COLO668 (cell line): Measurements from ENCODE around the gene ACSM3.
"Not testable (repeated sequence)": the region's sequence is repeated elsewhere in the genome, so short reads cannot be mapped to it uniquely, and the experiment has no call there.

ENCODE experiments used
- DNase-seq: peaks from one replicate; lab custom pipeline; 2025; ENCODE audit not compliant: unreplicated experiment; lab: John Stamatoyannopoulos, UW

The ACSM3 gene

DNA sequence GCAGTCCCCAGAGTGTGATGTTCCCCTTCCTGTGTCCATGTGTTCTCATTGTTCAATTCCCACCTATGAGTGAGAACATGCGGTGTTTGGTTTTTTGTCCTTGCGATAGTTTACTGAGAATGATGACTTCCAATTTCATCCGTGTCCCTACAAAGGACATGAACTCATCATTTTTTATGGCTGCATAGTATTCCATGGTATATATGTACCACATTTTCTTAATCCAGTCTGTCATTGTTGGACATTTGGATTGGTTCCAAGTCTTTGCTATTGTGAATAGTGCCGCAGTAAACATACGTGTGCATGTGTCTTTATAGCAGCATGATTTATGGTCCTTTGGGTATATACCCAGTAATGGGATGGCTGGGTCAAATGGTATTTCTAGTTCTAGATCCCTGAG lies 8.0 kb upstream of the ACSM3 start:
- not testable (repeated sequence) for DNase-seq

DNA sequence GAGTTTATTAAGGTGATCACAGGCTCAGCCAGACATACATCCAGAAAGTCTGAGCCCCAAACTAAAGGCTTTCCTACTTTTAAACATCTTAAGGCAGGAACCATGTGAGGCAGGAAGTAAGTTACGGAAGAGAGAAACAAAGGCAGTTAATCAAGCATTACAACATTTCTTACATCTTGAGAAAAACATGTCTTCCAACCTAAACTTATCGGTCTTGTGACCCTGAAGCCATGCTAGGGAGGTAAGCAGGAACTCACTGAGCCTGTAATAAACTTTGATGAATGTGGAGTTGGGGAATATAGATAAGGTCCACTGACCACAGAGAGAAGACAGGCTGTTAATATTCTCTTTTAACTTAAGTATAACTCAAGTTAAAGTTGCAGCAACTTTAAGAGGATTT lies 3.5 kb upstream of the ACSM3 start:
- no peak for DNase-seq

DNA sequence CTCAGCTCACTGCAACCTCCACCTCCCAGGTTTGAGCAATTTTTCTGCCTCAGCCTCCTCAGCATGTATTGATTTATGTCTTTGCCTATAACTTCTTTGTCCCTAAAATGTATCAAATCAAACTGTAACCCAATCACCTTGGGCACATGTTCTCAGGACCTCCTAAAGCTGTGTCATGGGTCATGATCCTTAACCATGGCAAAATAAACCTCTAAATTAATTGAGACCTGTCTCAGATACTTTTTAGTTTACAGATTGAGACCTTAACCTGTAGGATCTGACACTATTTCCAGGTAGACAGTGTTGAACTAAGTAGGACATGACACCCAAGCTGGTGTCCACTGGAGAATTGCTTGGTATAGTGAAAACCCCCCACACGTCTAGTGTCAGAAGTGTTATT lies 2.6 kb upstream of the ACSM3 start:
- no peak for DNase-seq

DNA sequence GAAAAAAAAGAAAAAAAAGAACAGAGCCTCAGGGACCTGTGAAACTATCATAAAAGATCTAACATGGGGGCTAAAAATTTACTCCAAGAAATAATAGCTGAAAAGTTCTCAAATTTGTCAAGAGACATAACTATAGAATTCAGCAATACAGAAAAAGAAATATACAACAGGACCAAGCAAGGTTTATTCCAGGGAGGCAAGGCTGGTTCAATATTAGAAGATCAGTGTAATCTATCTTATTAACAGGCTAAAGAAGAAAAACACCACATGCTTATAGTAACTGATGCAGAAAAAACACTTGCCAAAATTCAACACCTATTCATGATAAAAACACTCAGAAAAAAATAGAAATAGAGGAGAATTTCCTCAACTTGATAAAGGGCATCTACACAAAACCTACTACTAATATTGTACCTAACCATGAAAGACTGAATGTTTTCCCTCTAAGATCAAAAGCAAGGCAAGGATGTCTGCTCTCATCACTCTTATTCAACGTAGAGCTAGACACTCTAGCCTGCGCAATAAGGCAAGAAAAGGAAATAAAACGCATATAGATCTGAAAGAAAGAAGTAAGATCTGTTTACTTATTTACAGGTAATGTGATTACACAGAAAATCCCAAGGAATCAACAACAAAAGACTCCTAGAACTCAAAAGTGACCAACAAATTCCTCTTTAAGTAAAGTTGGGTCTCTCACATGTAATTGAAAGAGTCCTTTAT lies 1.2 kb upstream of the ACSM3 start:
- DNase-seq = no peak

DNA sequence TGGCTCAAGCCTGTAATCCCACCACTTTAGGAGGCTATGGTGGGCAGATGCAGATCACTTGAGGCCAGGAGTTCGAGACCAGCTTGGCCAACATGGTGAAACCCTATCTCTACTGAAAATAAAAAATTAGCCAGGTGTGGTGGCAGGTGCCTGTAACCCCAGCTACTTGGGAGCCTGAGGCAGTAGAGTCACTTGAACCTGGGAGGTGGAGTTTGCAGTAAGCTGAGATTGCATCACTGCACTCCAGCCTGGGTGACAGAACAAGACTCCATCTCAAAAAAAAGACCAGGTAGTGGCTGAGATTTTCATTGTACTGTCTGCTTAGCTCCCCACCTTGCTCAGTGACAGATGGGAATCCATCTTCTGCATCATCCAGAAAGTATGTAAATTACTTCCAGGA lies 634 bp downstream of the ACSM3 start:
- DNase-seq = not testable (repeated sequence)

DNA sequence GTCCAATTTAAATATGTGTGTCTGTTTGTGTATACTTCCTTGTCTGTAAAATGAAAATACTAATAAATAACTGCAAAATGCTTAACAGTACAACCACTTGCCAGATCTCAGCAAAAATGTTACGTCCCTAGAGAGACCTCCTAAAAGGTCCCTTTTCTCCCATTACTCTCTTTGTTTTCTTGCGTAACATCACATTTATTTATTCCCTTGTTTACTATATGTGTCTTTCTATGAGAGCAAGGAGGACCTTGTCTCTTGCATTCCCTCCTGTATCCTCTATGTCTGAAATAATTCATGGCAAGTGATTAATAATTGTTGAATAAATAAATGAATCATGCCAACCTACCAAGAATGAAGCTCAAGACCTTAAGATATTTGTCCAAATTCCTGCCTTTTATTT lies 1.9 kb downstream of the ACSM3 start:
- DNase-seq = no peak

DNA sequence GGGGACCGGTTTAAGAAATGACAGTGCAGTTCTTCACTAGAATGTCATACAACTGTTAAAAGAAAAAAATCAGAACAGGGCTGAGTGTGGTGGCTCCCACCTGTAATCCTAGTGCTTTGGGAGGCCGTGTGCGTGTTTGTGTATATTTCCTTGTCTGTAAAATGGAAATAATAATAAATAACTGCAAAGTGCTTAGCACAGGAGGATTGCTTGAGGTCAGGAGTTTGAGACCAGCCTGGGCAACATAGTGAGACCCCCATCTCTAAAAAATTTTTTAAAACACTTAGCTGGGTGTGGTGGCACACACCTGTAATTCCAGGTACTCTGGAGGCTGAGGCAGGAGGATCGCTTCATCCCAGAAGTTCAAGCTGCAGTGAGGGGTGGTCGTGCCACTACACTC lies 2.5 kb downstream of the ACSM3 start:
- no peak for DNase-seq

DNA sequence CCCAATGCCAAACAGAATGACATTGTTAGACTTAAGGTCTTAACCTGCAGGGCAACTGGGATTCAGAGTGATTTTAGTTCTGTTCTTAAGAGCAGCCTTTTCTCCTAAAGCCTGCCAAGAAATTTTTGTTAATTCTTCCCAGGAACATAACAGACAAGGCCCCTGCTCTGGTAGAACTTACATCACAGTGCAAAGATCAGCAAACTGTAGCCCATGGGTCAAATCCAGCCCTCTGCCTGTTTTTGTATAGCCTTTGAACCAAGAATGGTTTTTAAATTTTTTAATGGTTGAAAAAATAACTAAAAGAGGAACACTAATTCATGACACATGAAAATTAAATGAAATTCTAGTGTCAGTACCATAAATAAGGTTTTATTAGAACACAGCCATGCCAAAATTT lies 3.8 kb downstream of the ACSM3 start:
- DNase-seq = no peak

DNA sequence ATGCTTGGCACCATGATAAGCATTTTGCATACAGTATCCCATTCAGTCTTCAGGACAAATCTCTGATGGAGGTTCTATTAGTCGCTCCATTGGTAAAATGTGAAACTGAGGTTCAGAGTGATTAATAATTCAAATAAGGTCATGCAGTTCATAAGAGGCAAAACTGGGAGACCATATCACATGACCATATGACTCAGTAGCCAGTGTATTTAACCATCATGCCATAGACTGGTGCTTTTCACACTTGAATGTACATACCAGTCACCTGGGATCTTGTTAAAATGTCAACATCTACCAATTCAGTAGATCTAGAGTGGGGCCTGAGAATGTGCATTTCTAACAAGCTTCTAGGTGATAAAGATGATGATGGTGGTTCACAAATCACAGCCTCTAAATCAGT lies 4.3 kb downstream of the ACSM3 start:
- no peak for DNase-seq

DNA sequence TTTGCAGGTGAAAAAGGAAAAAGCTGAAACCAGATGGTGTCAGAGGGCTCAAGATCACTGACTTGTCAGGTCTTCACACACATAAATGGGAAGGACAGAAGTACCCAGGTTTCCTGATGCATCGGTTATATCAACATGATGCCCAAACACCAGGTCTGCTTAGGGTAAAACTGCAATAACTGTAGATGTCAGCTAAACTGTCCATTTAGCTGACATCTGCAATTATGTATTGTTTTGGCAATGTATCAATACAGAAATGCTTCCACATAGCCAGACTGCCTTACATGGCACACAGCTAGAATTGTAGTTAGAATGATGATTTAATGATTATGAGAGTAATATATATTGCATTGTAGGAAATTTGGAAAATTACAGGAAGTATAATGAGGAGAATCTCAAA lies 5.0 kb downstream of the ACSM3 start:
- DNase-seq = no peak

DNA sequence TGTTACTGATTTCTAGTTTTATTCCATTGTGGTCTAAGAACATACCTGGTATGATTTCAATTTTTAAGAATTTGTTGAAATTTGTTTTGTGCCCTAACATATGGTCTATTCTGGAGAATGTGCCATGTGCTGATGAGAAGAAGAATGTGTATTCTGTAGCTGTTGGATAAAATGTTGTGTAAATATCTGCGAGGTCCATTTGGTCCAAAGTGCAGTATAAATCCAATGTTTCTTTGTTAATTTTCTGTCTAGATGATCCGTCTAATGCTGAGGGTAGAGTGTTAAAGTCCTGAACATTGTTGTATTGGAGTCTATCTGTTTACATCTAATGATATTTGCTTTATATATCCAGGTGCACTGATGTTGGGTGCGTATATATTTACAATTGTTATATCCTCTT lies 9.9 kb downstream of the ACSM3 start:
- DNase-seq = no peak

DNA sequence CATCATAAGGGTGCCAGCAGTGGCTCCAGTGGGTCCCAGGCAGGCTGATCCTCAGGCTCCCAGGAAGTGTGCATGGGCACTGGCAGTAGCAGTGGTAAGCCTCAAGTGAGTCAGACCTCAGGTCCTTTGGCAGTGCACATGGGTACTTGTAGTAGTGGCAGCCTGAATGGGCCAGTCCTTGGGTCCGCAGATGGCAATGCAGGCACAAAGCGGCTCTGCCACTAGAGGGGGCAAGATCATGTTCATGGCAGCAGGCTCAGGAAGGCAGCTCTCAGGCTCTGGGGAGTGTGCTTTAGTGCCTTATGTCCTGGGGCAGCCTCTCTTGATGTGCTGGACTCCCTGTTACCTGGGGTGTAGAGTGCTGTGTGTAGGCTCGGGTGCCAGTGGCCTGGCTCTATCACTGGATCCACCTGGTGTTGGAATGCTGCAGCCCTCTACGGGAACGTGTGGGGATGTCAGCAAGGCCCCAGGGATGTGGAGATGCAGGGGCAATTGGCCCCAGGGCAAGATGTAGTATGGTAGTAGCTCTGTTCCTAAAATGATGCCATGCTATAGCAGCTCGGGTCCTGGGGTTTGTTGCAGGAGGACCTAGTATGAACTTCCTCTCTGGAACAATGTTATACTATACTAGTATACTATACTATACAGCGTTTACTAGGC lies 11.0 kb downstream of the ACSM3 start:
- peak; percentile 59 for DNase-seq

DNA sequence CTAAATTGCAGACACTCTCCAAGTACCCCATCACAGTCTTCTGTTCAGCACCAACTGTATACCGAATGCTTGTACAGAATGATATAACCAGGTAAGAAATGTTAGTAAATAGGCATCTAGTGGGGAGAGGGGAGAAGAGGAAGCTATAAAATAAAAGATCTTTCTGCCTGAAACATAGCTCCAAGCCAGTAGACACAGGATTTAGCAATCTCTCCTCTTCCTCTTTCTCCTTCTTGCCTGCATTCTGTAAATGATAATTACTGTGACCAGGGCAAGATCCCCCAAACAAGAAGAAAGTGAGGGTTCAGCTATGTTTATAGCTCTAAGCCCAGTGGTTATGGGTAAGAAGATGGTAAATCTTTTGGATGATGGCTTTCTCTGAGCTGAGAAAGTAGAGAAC lies 17.9 kb downstream of the ACSM3 start:
- DNase-seq = no peak

DNA sequence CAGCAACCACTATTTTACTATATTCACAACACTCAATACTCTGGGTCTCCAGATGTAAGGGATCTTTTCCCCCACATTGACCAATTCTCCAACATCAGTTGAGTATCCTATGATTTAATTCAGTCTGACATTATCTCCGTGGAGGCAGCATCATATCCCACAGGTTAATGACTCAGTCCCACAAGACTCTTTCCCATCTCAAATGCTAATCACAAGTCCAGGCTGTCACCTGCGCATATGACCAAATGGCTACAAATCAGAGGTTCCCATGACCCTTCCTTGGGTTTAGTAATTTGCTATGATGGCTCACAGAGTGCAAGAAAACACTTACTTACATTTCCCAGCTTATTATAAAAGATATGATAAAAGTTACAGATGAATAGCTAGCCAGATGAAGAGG lies 18.7 kb downstream of the ACSM3 start:
- DNase-seq = no peak

DNA sequence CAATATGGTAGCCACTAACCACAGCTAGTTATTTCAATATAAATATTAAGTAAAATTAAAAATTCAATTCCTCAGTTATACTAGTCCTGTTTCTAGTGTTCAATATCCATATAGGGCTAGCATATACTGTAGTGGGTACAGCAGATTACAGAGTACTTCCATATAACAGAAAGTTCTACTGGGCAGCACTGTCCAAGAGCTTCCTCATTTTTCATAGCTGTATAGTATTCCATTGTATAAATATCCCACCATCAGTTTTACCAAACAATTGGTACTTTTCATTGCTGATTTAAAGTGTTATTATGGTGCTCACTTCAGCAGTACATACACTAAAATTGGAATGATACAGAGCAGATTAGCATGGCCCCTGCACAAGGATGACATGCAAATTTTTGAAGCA lies 20.4 kb downstream of the ACSM3 start:
- DNase-seq = no peak

DNA sequence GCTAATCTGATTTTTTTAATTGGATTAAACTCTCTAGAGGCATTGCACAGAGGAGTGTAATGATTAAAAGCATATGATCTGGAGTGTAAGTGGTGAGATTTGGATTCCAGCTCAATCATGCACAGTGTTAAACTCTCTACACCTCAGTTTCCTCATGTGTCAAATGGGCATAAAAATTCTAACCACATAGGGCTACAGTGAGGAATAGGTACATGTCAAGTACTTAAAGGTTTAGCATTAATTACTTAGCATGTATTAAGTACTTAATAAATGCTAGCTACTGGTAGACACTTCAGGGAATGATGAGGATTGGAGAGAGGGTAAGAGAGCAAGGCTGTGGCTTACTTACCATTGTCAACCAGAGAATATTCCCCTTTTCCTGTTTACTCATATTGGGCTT lies 25.3 kb downstream of the ACSM3 start:
- no peak for DNase-seq

DNA sequence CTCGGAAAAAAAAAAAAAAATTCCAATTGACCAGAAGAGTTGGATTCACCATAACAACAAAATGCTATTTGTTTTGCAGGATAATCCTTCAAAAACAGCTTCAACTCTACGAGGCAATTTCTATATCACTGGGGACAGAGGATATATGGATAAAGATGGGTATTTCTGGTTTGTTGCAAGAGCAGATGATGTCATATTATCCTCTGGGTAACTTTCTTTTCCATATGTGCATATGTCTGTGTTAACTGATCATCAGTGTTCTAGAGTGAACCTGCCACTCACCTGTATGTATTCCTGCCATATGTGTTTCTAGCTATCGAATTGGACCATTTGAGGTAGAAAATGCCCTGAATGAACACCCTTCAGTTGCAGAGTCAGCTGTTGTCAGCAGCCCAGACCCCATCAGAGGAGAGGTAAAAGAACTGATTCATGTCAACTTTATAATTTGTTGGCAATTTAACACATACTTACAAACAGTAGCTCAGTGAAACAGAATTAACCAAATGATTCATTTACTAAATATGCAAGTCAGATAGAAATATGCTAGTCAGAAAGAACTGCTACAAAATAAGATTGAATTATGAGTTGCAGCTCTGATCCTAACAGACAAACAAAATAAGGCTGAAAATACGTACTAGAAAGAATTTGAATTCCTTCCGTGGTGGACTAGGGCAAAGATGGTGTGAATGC lies 28.3 kb downstream of the ACSM3 start:
- DNase-seq = no peak

DNA sequence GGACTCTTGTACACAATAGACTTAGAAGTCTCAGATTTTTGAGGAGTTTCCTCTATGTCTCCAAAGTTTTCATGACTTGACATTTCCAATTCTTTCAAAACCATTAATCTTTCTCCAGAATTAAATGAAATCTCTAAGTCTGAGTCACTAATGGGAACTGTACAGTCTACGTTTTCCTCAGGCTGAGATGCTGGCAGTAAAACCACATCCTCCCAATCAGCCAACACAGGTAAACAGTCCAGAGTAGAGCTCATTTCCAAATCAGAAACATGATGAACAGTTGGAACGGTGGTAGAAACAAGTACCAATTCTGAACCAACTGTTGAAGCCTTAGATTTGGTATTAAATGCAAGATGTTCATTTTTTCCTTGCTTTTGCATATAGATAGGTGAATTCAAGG lies 34.5 kb downstream of the ACSM3 start:
- DNase-seq = no peak

DNA sequence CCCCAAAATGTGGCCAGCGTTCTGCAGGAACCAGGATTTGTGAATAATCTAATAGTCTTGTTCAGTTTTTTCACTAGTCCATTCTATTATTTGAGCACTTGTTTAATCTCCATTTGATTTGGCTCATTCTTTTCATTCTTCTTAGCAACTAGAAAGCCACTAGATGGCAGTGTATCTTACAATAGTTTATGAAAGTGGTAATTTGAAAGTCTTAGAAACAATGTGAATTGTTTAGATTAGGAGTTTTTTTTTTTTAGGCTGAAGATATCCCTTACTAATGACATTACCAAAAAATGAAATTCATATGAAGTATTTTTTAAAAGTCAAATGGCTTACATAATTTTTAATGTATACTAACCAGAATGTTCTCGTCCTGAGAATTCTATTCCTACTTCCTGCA lies 35.8 kb downstream of the ACSM3 start:
- no peak for DNase-seq

DNA sequence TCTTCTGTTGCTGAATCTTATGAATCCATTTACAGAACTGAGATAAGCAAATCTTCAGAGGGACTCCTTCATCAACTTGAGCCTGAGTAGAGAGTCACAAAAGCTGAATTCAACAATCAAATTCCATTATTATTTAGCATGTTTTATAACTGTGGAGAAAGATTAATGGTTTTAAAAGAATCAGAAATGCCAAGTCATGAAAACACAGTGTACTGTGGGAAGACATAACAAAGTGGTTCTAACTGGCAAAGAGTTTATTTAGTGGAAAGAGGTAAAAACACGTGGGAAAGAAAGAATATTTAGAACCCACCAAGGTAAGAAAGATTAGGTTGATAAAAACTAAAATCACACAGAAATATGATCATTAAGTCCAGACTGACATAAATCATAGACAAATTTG lies 37.5 kb downstream of the ACSM3 start:
- DNase-seq = no peak

DNA sequence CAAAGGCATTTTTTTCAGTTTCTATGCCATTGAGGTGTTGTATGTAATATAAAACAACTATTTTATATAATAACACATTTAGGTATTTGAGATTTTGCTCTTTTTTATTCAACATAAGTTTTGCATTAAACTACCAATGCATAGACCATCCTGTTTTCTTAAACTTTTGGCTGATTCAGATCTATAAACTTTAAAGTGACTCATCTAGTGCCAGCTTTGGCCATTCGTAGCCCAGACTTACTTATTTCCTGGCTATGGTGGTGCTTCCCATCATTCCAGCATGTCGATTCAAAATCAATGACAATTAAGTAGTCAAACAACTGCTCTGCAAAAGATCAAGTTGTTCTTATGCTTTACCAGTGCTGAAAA lies 39.4 kb downstream of the ACSM3 start:
- no peak for DNase-seq

DNA sequence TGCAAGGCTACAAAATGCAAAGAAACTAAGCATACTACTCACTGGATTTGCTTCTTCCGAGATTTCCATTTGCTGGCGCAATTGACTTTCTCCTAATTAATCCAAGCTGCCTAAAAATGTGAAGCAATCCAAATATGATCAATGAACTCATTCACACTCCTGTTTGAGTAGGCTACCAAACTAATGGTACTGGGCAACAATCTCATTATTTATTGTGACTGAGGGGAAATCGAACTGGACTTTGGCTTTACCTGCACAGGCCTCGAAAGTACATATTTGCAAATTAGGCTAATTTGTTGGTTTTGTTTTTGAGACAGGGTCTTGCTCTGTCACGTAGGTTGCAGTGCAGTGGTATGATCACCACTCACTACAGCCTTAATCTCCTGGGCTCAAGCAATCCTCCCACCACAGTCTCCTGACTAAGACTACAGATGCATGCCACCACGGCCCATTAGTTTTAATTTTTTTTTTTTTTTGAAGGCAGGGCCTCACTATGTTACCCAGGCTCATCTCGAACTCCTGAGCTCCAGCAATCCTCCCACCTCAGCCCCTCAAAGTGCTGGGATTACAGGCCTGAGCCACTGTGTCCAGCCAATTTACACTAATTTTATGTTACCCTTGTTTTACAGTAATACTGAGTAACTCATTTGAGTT lies 39.9 kb downstream of the ACSM3 start:
- no peak for DNase-seq
